Kidney epithelial cell (primary cell): ENCODE measurements around the gene AMOTL1. TPM values are rescaled to one million over a fixed set of nuclear protein-coding genes. Genes with fewer than 3 reads are reported as not detected.

Source experiments
- DNase-seq: peaks from one replicate; pipeline ENCODE4 v3.0.0-alpha.2; 2010; ENCODE audit warnings: low read depth
- H3K27me3 ChIP-seq: 2 replicates; pipeline ENCODE4 v1.6.0; 2011; ENCODE audit warnings: low read length; ENCODE audit not compliant: control insufficient read depth, insufficient read depth
- H3K36me3 ChIP-seq: 2 replicates; pipeline ENCODE4 v1.5.1; 2011; ENCODE audit warnings: low read length; ENCODE audit not compliant: control insufficient read depth, insufficient read depth
- H3K4me3 ChIP-seq: 2 replicates; pipeline ENCODE4 v1.5.1; 2011; ENCODE audit warnings: low read depth, mild to moderate bottlenecking, control low read depth, low read length
- CTCF ChIP-seq: IDR thresholded peaks from 2 replicates; pipeline ENCODE4 v1.5.1; 2011; ENCODE audit warnings: mild to moderate bottlenecking, moderate library complexity, low read length, control low read depth, inconsistent platforms; ENCODE audit not compliant: insufficient read depth, poor library complexity, severe bottlenecking
- total RNA-seq: library from RNA; depleted of rRNA; stranded (reverse); fragments of >200 nt; gene quantifications from 2 replicates; pipeline ENCODE4 v1.2.3, GENCODE V29; 2015

The AMOTL1 gene
- total RNA-seq, 1 donor from 2014 or later, result 48.8 TPM

GRCh38 chr11:94751786-94752185, 16.4 kb upstream of the AMOTL1 start:
- TF ChIP-seq CTCF, result no peak
- H3K36me3 ChIP-seq, result no peaks in the 10 kb centered on the region
- no peaks in the 10 kb centered on the region for H3K27me3 ChIP-seq
- H3K4me3 ChIP-seq, result no peak overlapping the region
- DNase-seq, result no peak

DNA sequence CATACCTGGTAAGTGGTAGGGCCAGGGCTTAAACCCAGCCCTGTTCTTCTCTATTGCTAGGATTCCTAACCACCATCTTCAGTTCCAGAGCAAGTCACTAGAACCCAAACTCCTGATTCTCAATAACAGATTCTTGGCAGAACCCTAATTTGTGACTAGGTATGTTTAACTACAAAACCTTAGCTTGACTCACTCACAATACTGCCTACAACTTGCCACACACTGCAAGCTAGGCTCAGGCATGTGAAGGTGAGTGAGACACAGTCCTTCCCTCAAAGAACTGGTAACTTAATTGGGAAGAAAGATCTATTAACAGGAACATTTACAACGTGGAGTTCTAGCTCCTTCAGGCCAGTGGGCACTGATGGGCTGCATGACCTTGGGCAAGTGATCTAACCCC, 14.5 kb upstream of the AMOTL1 start:
- H3K36me3 ChIP-seq, result no peaks in the 10 kb centered on the region
- H3K27me3 ChIP-seq, result no peaks in the 10 kb centered on the region
- TF ChIP-seq CTCF, result no peak
- no peak for DNase-seq
- no peak overlapping the region for H3K4me3 ChIP-seq

- no peak for DNase-seq
- Histone ChIP-seq H3K4me3 (no peak overlapping the region), H3K27me3 (no peaks in the 10 kb centered on the region), H3K36me3 (no peaks in the 10 kb centered on the region)
- no peak for TF ChIP-seq CTCF
These were observed 13.8 kb upstream of the AMOTL1 start for GRCh38 chr11:94754335-94754734.

- Histone ChIP-seq H3K4me3 (no peak overlapping the region), H3K27me3 (no peaks in the 10 kb centered on the region), H3K36me3 (no peaks in the 10 kb centered on the region)
- DNase-seq, result no peak
- no peak for TF ChIP-seq CTCF
These were observed 13.3 kb upstream of the AMOTL1 start for GRCh38 chr11:94754819-94755218.

DNA sequence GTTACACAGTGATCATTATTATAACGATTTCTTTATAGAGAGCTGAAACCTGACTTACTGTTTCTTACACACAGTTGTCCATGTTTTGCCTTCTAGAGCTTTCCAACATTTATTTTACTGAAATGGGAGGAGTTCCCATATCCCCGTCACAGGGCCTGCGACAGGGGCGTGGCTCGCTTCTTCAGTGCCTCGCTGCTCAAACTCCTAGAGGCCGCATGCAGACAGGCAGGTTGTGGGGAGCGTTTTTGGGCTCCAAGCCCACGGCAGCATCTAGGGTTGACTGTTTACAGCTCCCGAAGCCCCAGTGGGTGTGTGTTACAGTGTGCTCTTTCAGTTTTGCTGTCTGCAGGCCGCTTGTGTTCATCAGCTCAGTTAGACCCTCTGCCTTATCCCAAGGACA, 12.7 kb upstream of the AMOTL1 start:
- Histone ChIP-seq H3K27me3 (no peaks in the 10 kb centered on the region), H3K36me3 (no peaks in the 10 kb centered on the region), H3K4me3 (no peak overlapping the region)
- no peak for TF ChIP-seq CTCF
- no peak for DNase-seq

- Histone ChIP-seq H3K4me3 (no peak overlapping the region), H3K27me3 (no peaks in the 10 kb centered on the region), H3K36me3 (no peaks in the 10 kb centered on the region)
- TF ChIP-seq CTCF, result no peak
- no peak for DNase-seq
These were observed 11.0 kb upstream of the AMOTL1 start for GRCh38 chr11:94757037-94757735.
